ENCODE measurements around the gene ANKRD33.
A peak's percentile ranks its signal among the peaks of the same experiment; 100 is the strongest.

Gene ANKRD33

GRCh38 chr12:51917746-51918453 is 30.0 kb downstream of the ANKRD33 start:
- DNase-seq (ENCODE audit: low spot score) = no peak

GRCh38 chr12:51920046-51920445 is 32.1 kb downstream of the ANKRD33 start:
- no peak for DNase-seq (ENCODE audit: low spot score)

GRCh38 chr12:51921017-51921725 is 33.3 kb downstream of the ANKRD33 start:
- DNase-seq (ENCODE audit: low spot score) = no peak

- DNase-seq (ENCODE audit: low spot score) = no peak
Observed at GRCh38 chr12:51922146-51922545, 34.2 kb downstream of the ANKRD33 start.

GRCh38 chr12:51922762-51923505 is 35.0 kb downstream of the ANKRD33 start:
- no peak for DNase-seq (ENCODE audit: low spot score)

- DNase-seq (ENCODE audit: low spot score) = no peak
Observed at GRCh38 chr12:51923506-51924365, 35.8 kb downstream of the ANKRD33 start.

- DNase-seq (ENCODE audit: low spot score) = no peak
Observed at GRCh38 chr12:51924551-51925319, 36.8 kb downstream of the ANKRD33 start.

- no peak for DNase-seq (ENCODE audit: low spot score)
Observed at GRCh38 chr12:51925346-51926063, 37.6 kb downstream of the ANKRD33 start.

GRCh38 chr12:51926064-51926632 is 38.2 kb downstream of the ANKRD33 start:
- DNase-seq (ENCODE audit: low spot score) = no peak

GRCh38 chr12:51926718-51927117 is 38.8 kb downstream of the ANKRD33 start:
- peak; percentile 39 for DNase-seq (ENCODE audit: low spot score)

- DNase-seq (ENCODE audit: low spot score) = no peak
Observed at GRCh38 chr12:51932218-51933076, 44.5 kb downstream of the ANKRD33 start.

- DNase-seq (ENCODE audit: low spot score) = no peak
Observed at GRCh38 chr12:51934080-51934479, 46.2 kb downstream of the ANKRD33 start.

- DNase-seq (ENCODE audit: low spot score) = no peak
Observed at GRCh38 chr12:51937926-51938325, 50.0 kb downstream of the ANKRD33 start.

GRCh38 chr12:51938726-51939125 is 50.8 kb downstream of the ANKRD33 start:
- DNase-seq (ENCODE audit: low spot score) = no peak

GRCh38 chr12:51941011-51941581 is 53.2 kb downstream of the ANKRD33 start:
- DNase-seq (ENCODE audit: low spot score) = no peak
